D341Med (cell line): ENCODE results near the gene ZNF282.

Experiments
- DNase-seq: peaks from one replicate; pipeline ENCODE4 v3.0.0; 2012; ENCODE audit warnings: low spot score

Gene ZNF282

GRCh38 chr7:149191851-149192250 is 3.5 kb upstream of the ZNF282 start:
- no peak for DNase-seq

GRCh38 chr7:149194799-149195179 is 557 bp upstream of the ZNF282 start:
- DNase-seq = no peak

GRCh38 chr7:149196151-149196704 is 882 bp downstream of the ZNF282 start:
- DNase-seq = peak; percentile 61

GRCh38 chr7:149196705-149197171 is 1.4 kb downstream of the ZNF282 start:
- DNase-seq = peak; percentile 50

GRCh38 chr7:149197675-149198074 is 2.3 kb downstream of the ZNF282 start:
- DNase-seq = no peak

- DNase-seq = no peak
These were observed 2.9 kb downstream of the ZNF282 start for GRCh38 chr7:149198161-149198816.

- DNase-seq = no peak
These were observed 4.1 kb downstream of the ZNF282 start for GRCh38 chr7:149199234-149199995.

- no peak for DNase-seq
These were observed 7.5 kb downstream of the ZNF282 start for GRCh38 chr7:149202831-149203231.

- DNase-seq = no peak
These were observed 10.5 kb downstream of the ZNF282 start for GRCh38 chr7:149205690-149206381.

GRCh38 chr7:149207324-149208035 is 12.1 kb downstream of the ZNF282 start:
- no peak for DNase-seq

GRCh38 chr7:149209518-149210269 is 14.3 kb downstream of the ZNF282 start:
- DNase-seq = peak; percentile 76

- no peak for DNase-seq
These were observed 15.2 kb downstream of the ZNF282 start for GRCh38 chr7:149210551-149210950.

GRCh38 chr7:149214020-149214720 is 18.8 kb downstream of the ZNF282 start:
- no peak for DNase-seq

- no peak for DNase-seq
These were observed 21.1 kb downstream of the ZNF282 start for GRCh38 chr7:149216402-149216801.

GRCh38 chr7:149217570-149217969 is 22.2 kb downstream of the ZNF282 start:
- no peak for DNase-seq

GRCh38 chr7:149218469-149219420 is 23.4 kb downstream of the ZNF282 start:
- no peak for DNase-seq

GRCh38 chr7:149220534-149220933 is 25.2 kb downstream of the ZNF282 start:
- DNase-seq = no peak

GRCh38 chr7:149223176-149223575 is 27.8 kb downstream of the ZNF282 start:
- DNase-seq = no peak

- DNase-seq = no peak
These were observed 28.4 kb downstream of the ZNF282 start for GRCh38 chr7:149223761-149224160.
